ENCODE results near the gene MAPK8. TPM values are rescaled to one million over a fixed set of nuclear protein-coding genes. Genes with fewer than 3 reads are reported as not detected.

MAPK8 gene
- polyA plus RNA-seq, 1 of the 3 experiments (the other 2 are of a cell fraction): 26.4 TPM

- H3K27me3 ChIP-seq (ENCODE audit: insufficient read depth): no peaks in the 10 kb centered on the region
Observed at GRCh38 chr10:48450233-48450740, 143.8 kb downstream of the MAPK8 start.

More at GRCh38 chr10:48450233-48450740, 143.8 kb downstream of the MAPK8 start:
- H3K4me3 ChIP-seq (ENCODE audit: low read depth in 2 of 2, low read length in 1 of 2): no peak overlapping the region
- no peaks in the 10 kb centered on the region for H3K9me2 ChIP-seq
- H3K27ac ChIP-seq (ENCODE audit: low read depth in 2 of 2, low read length in 1 of 2): no peak overlapping the region
- peaks cover 5 to 8% of the 10 kb centered on the region in 2 experiments for H3K36me3 ChIP-seq (replicated peaks in 1 of 2; ENCODE audit: control insufficient read depth in 1 of 2, insufficient read depth in 2 of 2, low read length in 1 of 2)
- H3K4me2 ChIP-seq: no peak overlapping the region
- no peak overlapping the region for H3K9ac ChIP-seq
- peaks cover 18% of the 10 kb centered on the region for H4K20me1 ChIP-seq (ENCODE audit: insufficient read depth)
- H3K79me2 ChIP-seq (ENCODE audit: insufficient read depth): 0 out of 2 replicates have a peak, but pooled peaks cover 3% of the 10 kb centered on the region
- no peak for DNase-seq
- H3F3A ChIP-seq (replicated peaks; ENCODE audit: insufficient read depth): no peaks in the 10 kb centered on the region
- CTCF ChIA-PET: interaction anchor here (0.6 to 7.6 kb wide), 2 partner anchors 99 to 207 kb away, joined by 3 to 94 read pairs; no protein-coding TSS in a partner anchor
- no peaks in the 10 kb centered on the region for H3K9me3 ChIP-seq
- no peak overlapping the region for H2AFZ ChIP-seq (ENCODE audit: low read depth)
- POLR2A ChIA-PET: no interaction called here
- WGBS (ENCODE audit: low lambda C conversion rate): 99% methylated on average over 14 of the region's 49 CpGs
- TF ChIP-seq MXI1 (IDR thresholded peaks at IDR 0.05; ENCODE audit: low read depth, low read length) (no peak), IRF3 (IDR thresholded peaks at IDR 0.05; ENCODE audit: low read depth, low read length) (no peak), MAX (IDR thresholded peaks at IDR 0.05; ENCODE audit: low read depth) (no peak), USF2 (IDR thresholded peaks at IDR 0.05; ENCODE audit: borderline replicate concordance, low read depth, low read length) (no peak), FOXM1 (IDR thresholded peaks at IDR 0.05; ENCODE audit: low read depth) (no peak), FOXJ3 (CRISPR knock-in tag; IDR thresholded peaks at IDR 0.05) (no peak), ZBTB33 (IDR thresholded peaks at IDR 0.05; ENCODE audit: borderline replicate concordance, low read depth) (no peak), SMC3 (IDR thresholded peaks at IDR 0.05; ENCODE audit: low read depth, low read length) (no peak), EZH2phosphoT487 (IDR thresholded peaks at IDR 0.05; ENCODE audit: borderline replicate concordance, low read depth) (no peak), TEAD4 (IDR thresholded peaks at IDR 0.05; ENCODE audit: borderline replicate concordance, insufficient read depth) (no peak), RFX5 (IDR thresholded peaks at IDR 0.05; ENCODE audit: low read length) (no peak), JUND (IDR thresholded peaks at IDR 0.05) (no peak)
- H3K4me1 ChIP-seq (ENCODE audit: control insufficient read depth in 1 of 2, insufficient read depth in 2 of 2, low read depth in 1 of 2, low read length in 1 of 2): peaks cover 12 to 22% of the 10 kb centered on the region in 2 experiments; a peak in 2 of 4 replicates
